ENCODE results near the gene TPK1. TPM values are rescaled to one million over a fixed set of nuclear protein-coding genes. Genes with fewer than 3 reads are reported as not detected.

Gene TPK1
- total and polyA plus RNA-seq, 2 of the 8 experiments (the other 6 are each of a cell fraction or from before 2014, with no cell fraction given): 1.9 to 2.7 TPM

DNA sequence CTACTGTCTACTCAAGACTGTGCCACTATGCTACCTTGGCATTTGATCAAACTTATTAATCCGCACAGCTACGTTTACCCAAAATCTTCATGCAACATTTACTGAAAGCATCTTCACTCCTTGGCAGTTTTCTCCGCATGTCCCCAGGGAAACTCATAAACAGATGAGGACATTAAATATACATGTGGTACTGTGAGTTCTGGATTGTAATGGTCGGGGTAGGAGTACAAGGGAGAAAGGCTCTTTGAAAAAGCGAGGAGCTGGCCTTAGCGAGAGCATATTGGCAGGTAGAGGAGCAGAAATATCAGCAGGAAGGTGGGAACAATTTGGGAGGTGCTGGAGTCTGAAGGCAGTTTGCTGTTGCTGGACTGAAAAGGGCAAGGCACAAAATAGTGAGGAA, 325.2 kb downstream of the TPK1 start:
- Histone ChIP-seq H2BK12ac (ENCODE audit: low read depth, low read length) (no peak overlapping the region), H3K23ac (ENCODE audit: insufficient read length) (no peak overlapping the region), H4K5ac (ENCODE audit: insufficient read length, low read depth, low read length) (no peak overlapping the region), H4K91ac (replicated peaks; ENCODE audit: insufficient read length, low read length) (no peak overlapping the region), H3K4ac (replicated peaks; ENCODE audit: insufficient read length, low read depth, low read length) (no peak overlapping the region), H2BK5ac (ENCODE audit: low read depth, low read length) (no peak overlapping the region), H3K23me2 (ENCODE audit: low read depth, low read length) (no peaks in the 10 kb centered on the region), H2AFZ (ENCODE audit: low read length) (no peak overlapping the region; the same call in 1 of the 2 replicates), H3K9ac (replicated peaks in 1 of 4; ENCODE audit: extremely low read depth in 1 of 4, low read depth in 3 of 4, low read length in 3 of 4) (no peak overlapping the region), H2BK120ac (replicated peaks; ENCODE audit: low read depth, low read length) (no peak overlapping the region), H3K79me2 (ENCODE audit: control insufficient read depth in 1 of 2, insufficient read depth in 2 of 2, low read length in 2 of 2) (no peaks in the 10 kb centered on the region), H3K14ac (ENCODE audit: insufficient read length) (no peak overlapping the region), H3K56ac (replicated peaks; ENCODE audit: insufficient read length, low read depth, low read length) (no peak overlapping the region), H2BK20ac (ENCODE audit: low read length) (no peak overlapping the region), H3K27me3 (replicated peaks in 1 of 4; ENCODE audit: control insufficient read depth in 3 of 4, extremely low read depth in 1 of 4, insufficient read depth in 3 of 4, low read length in 3 of 4) (no peaks in the 10 kb centered on the region), H3K4me1 (replicated peaks in 1 of 4; ENCODE audit: control insufficient read depth in 3 of 4, insufficient read depth in 4 of 4, low read length in 3 of 4) (peaks cover 0 to 6% (median 0%) of the 10 kb centered on the region in 4 experiments; a peak in 1 of 7 replicates), H2AK5ac (ENCODE audit: low read depth, low read length) (no peak overlapping the region), H4K8ac (ENCODE audit: extremely low read depth, insufficient read depth, low read length) (no peak overlapping the region), H3K9me3 (ENCODE audit: insufficient read depth in 2 of 2, low read depth in 1 of 2, low read length in 1 of 2) (no peaks in the 10 kb centered on the region), H3K79me1 (ENCODE audit: low read depth, low read length) (no peaks in the 10 kb centered on the region), H2BK15ac (ENCODE audit: low read length) (no peak overlapping the region), H3K4me3 (ENCODE audit: extremely low read depth in 1 of 4, insufficient read depth in 2 of 4, low read depth in 3 of 4, low read length in 4 of 4) (no peak overlapping the region), H3K27ac (ENCODE audit: low read depth, low read length) (no peak overlapping the region), H3K36me3 (ENCODE audit: control insufficient read depth in 2 of 4, insufficient read depth in 4 of 4, low read length in 3 of 4) (no peaks in the 10 kb centered on the region), H3K4me2 (ENCODE audit: insufficient read depth in 1 of 2, low read depth in 2 of 2, low read length in 2 of 2) (no peak overlapping the region), H3K18ac (ENCODE audit: extremely low read depth, low read length) (no peak overlapping the region), H4K20me1 (replicated peaks in 1 of 2; ENCODE audit: control insufficient read depth in 1 of 2, insufficient read depth in 2 of 2, low read length in 2 of 2) (no peaks in the 10 kb centered on the region)
- POLR2A ChIA-PET (ENCODE audit: partially characterized antibody): no interaction called here
- CTCF ChIA-PET (ENCODE audit: partially characterized antibody): interaction anchor here (0.7 to 1.4 kb wide), 3 partner anchors 34 to 356 kb away, joined by 3 read pairs; no protein-coding TSS in a partner anchor
- DNase-seq (ENCODE audit: low read depth in 1 of 2, low spot score in 2 of 2) (no peak), FAIRE-seq (no peak)
- no peak for TF ChIP-seq CHD1 (IDR thresholded peaks at IDR 0.05; ENCODE audit: low read depth, low read length)
- WGBS, 2 experiments (ENCODE audit: extremely low coverage in 1 of 2, insufficient coverage in 1 of 2, insufficient read length in 1 of 2, insufficient replicate concordance in 2 of 2, low coverage in 1 of 2, low lambda C conversion rate in 2 of 2, missing lambda C conversion rate in 1 of 2): 94% methylated on average over 6 of the region's 6 CpGs; no CpG with 5 or more reads in 1 of the 2 experiments

Data from H1 (cell line).